ENCODE data around the gene CEP135.

Gene CEP135

GRCh38 chr4:56080384-56080783 is 131.6 kb downstream of the CEP135 start:
- no peak for DNase-seq

- DNase-seq = no peak
These were observed 134.1 kb downstream of the CEP135 start for GRCh38 chr4:56082829-56083228.
